ENCODE data around the gene DYNLT4.

GRCh38 chr1:44788120-44788860 is 18.9 kb downstream of the DYNLT4 start, which contains the start of gene BEST4:
- no peak for TF ChIP-seq CTCF (IDR thresholded peaks at IDR 0.05)
- TF ChIP-seq POLR2A (IDR thresholded peaks at IDR 0.05), result no peak
